Activated T-cell treated with anti-CD3 and anti-CD28 coated beads for 48 hours (primary cell): ENCODE data around the gene TBC1D2B.

Experiments
- DNase-seq: peaks from one replicate; pipeline ENCODE4 v3.0.0-alpha.2; 2020; ENCODE audit warnings: low read depth

TBC1D2B gene

GRCh38 chr15:78093242-78094020, 15.9 kb upstream of the TBC1D2B start:
- no peak for DNase-seq

- no peak for DNase-seq
Measured at GRCh38 chr15:78092261-78093041, 14.9 kb upstream of the TBC1D2B start, which contains the start of gene SH2D7. SH2D7 (plus strand) TSS chr15:78092561; CDS start chr15:78092585, 24 bp downstream.

GRCh38 chr15:78090422-78091063, 13.0 kb upstream of the TBC1D2B start:
- no peak for DNase-seq

GRCh38 chr15:78088773-78089080, 11.2 kb upstream of the TBC1D2B start:
- DNase-seq, result no peak

GRCh38 chr15:78087951-78088772, 10.7 kb upstream of the TBC1D2B start:
- DNase-seq, result no peak

- no peak for DNase-seq
Measured at GRCh38 chr15:78085928-78086327, 8.4 kb upstream of the TBC1D2B start.

GRCh38 chr15:78084449-78084750, 6.9 kb upstream of the TBC1D2B start:
- DNase-seq, result no peak

GRCh38 chr15:78083687-78084448, 6.4 kb upstream of the TBC1D2B start:
- no peak for DNase-seq

GRCh38 chr15:78083186-78083585, 5.7 kb upstream of the TBC1D2B start:
- DNase-seq, result no peak

- no peak for DNase-seq
Measured at GRCh38 chr15:78082743-78083110, 5.2 kb upstream of the TBC1D2B start.

- DNase-seq, result no peak
Measured at GRCh38 chr15:78082106-78082742, 4.7 kb upstream of the TBC1D2B start.

GRCh38 chr15:78080088-78080460, 2.6 kb upstream of the TBC1D2B start:
- DNase-seq, result no peak

- DNase-seq, result no peak
Measured at GRCh38 chr15:78079298-78080087, 2.0 kb upstream of the TBC1D2B start.

GRCh38 chr15:78077871-78078210, 330 bp upstream of the TBC1D2B start:
- DNase-seq, result no peak

GRCh38 chr15:78076231-78077052, 1.1 kb downstream of the TBC1D2B start:
- DNase-seq, result no peak

GRCh38 chr15:78075490-78076230, 1.9 kb downstream of the TBC1D2B start:
- DNase-seq, result no peak

GRCh38 chr15:78073046-78073787, 4.3 kb downstream of the TBC1D2B start:
- no peak for DNase-seq
